Loucy (cell line): Measurements from ENCODE around the gene ADTRP.

ENCODE experiments used
- H2AFZ ChIP-seq: fragments of 200-600 bp; sonication (generic); 2 replicates; pipeline ENCODE4 v1.6.0; 2016; ENCODE audit warnings: antibody characterized with exemption, mild to moderate bottlenecking, low read length, moderate library complexity
- H3F3A ChIP-seq: fragments of 200-600 bp; 2 replicates; pipeline ENCODE4 v1.6.0; 2016; ENCODE audit warnings: antibody characterized with exemption, low read depth, mild to moderate bottlenecking
- H3K27me3 ChIP-seq: fragments of 200-600 bp; sonication (generic); 2 replicates; pipeline ENCODE4 v1.6.1; 2014; ENCODE audit warnings: low read length, mild to moderate bottlenecking; ENCODE audit not compliant: insufficient read depth, poor library complexity, severe bottlenecking
- H3K36me3 ChIP-seq: fragments of 200-600 bp; sonication (generic); 2 replicates; pipeline ENCODE4 v1.6.1; 2016; ENCODE audit warnings: low read length; ENCODE audit not compliant: insufficient read depth
- H3K4me1 ChIP-seq: fragments of 200-600 bp; sonication (generic); 2 replicates; pipeline ENCODE4 v1.5.1; 2014; ENCODE audit warnings: low read length, mild to moderate bottlenecking; ENCODE audit not compliant: insufficient read depth, poor library complexity, severe bottlenecking
- H3K4me2 ChIP-seq: fragments of 200-600 bp; sonication (generic); 2 replicates; pipeline ENCODE4 v1.6.0; 2014; ENCODE audit warnings: antibody characterized with exemption, low read length, low read depth, mild to moderate bottlenecking; ENCODE audit not compliant: poor library complexity, severe bottlenecking
- H3K4me3 ChIP-seq: fragments of 200-600 bp; sonication (generic); 2 replicates; pipeline ENCODE4 v1.5.1; 2014; ENCODE audit warnings: low read length, mild to moderate bottlenecking, mixed read lengths; ENCODE audit not compliant: poor library complexity, severe bottlenecking
- H3K79me2 ChIP-seq: fragments of 200-600 bp; sonication (generic); 2 replicates; pipeline ENCODE4 v1.6.1; 2014; ENCODE audit warnings: low read length; ENCODE audit not compliant: insufficient read depth
- H3K9ac ChIP-seq: fragments of 200-600 bp; sonication (generic); 2 replicates; pipeline ENCODE4 v1.6.0; 2014; ENCODE audit warnings: mild to moderate bottlenecking, low read depth, low read length, moderate library complexity; ENCODE audit not compliant: poor library complexity, severe bottlenecking
- H3K9me2 ChIP-seq: fragments of 200-600 bp; sonication (generic); replicated peaks from 2 replicates; pipeline ENCODE4 v1.6.1; 2016; ENCODE audit warnings: low read depth, low read length, mixed read lengths
- H3K9me3 ChIP-seq: fragments of 200-600 bp; sonication (generic); 2 replicates; pipeline ENCODE4 v1.6.1; 2014; ENCODE audit warnings: mild to moderate bottlenecking, antibody characterized with exemption, low read length, low read depth; ENCODE audit not compliant: insufficient read depth
- H4K20me1 ChIP-seq: fragments of 200-600 bp; sonication (generic); 2 replicates; pipeline ENCODE4 v1.6.0; 2014; ENCODE audit warnings: antibody characterized with exemption, low read length, mild to moderate bottlenecking; ENCODE audit not compliant: insufficient read depth, poor library complexity, severe bottlenecking
- CTCF ChIP-seq: fragments of 200-600 bp; sonication (generic); conservative IDR thresholded peaks from 2 replicates; pipeline ENCODE4 v1.5.1; 2014; ENCODE audit warnings: mild to moderate bottlenecking, antibody characterized with exemption, low read length
- EZH2phosphoT487 ChIP-seq: fragments of 200-600 bp; IDR thresholded peaks from 2 replicates; pipeline ENCODE4 v1.6.1; 2018; ENCODE audit warnings: antibody characterized with exemption, mild to moderate bottlenecking, moderate library complexity, borderline replicate concordance

ADTRP gene

GRCh38 chr6:11805259-11806053 lies 26.9 kb upstream of the ADTRP start:
- Histone ChIP-seq H3F3A (no peaks in the 10 kb centered on the region), H3K9me3 (no peaks in the 10 kb centered on the region), H3K9me2 (no peaks in the 10 kb centered on the region), H3K27me3 (no peaks in the 10 kb centered on the region), H3K4me3 (no peak overlapping the region), H3K79me2 (no peaks in the 10 kb centered on the region), H3K4me2 (no peak overlapping the region), H3K36me3 (no peaks in the 10 kb centered on the region), H3K9ac (no peak overlapping the region), H3K4me1 (no peaks in the 10 kb centered on the region), H4K20me1 (no peaks in the 10 kb centered on the region), H2AFZ (no peak overlapping the region)
- TF ChIP-seq CTCF (no peak), EZH2phosphoT487 (no peak)

GRCh38 chr6:11804701-11805100 lies 26.1 kb upstream of the ADTRP start:
- H3K9ac ChIP-seq = no peak overlapping the region
- H4K20me1 ChIP-seq = no peaks in the 10 kb centered on the region
- H3K9me2 ChIP-seq = no peaks in the 10 kb centered on the region
- H2AFZ ChIP-seq = no peak overlapping the region
- H3K4me2 ChIP-seq = no peak overlapping the region
- no peaks in the 10 kb centered on the region for H3K27me3 ChIP-seq
- H3F3A ChIP-seq = no peaks in the 10 kb centered on the region
- no peaks in the 10 kb centered on the region for H3K9me3 ChIP-seq
- H3K4me3 ChIP-seq = no peak overlapping the region
- no peaks in the 10 kb centered on the region for H3K79me2 ChIP-seq
- no peaks in the 10 kb centered on the region for H3K4me1 ChIP-seq
- H3K36me3 ChIP-seq = no peaks in the 10 kb centered on the region
- TF ChIP-seq EZH2phosphoT487 (no peak), CTCF (no peak)

- Histone ChIP-seq H3K27me3 (no peaks in the 10 kb centered on the region), H3K4me2 (no peak overlapping the region), H3K4me3 (no peak overlapping the region), H3K9me2 (no peaks in the 10 kb centered on the region), H2AFZ (no peak overlapping the region), H3K4me1 (no peaks in the 10 kb centered on the region), H3K9ac (no peak overlapping the region), H3K79me2 (no peaks in the 10 kb centered on the region), H4K20me1 (no peaks in the 10 kb centered on the region), H3F3A (no peaks in the 10 kb centered on the region), H3K9me3 (no peaks in the 10 kb centered on the region), H3K36me3 (no peaks in the 10 kb centered on the region)
- no peak for TF ChIP-seq CTCF
- no peak for TF ChIP-seq EZH2phosphoT487
Measured at GRCh38 chr6:11804135-11804534, 25.5 kb upstream of the ADTRP start.
